Hippocampal formation (tissue), 2 donors: ENCODE results near the gene HTR1E.
A peak's percentile ranks its signal among the peaks of the same experiment; 100 is the strongest.
"Not testable (repeated sequence)": the region's sequence is repeated elsewhere in the genome, so short reads cannot be mapped to it uniquely, and the experiment has no call there.

Experiments used
- DNase-seq, 2 donors: peaks; one replicate each; lab custom pipeline; 2025; lab: John Stamatoyannopoulos, UW

HTR1E gene

GRCh38 chr6:86937219-86938079 lies at the start of gene HTR1E:
TSS of gene HTR1E (plus strand) at chr6:86937528. CDS start at chr6:87015335, 77,807 bp downstream.
- peak; percentile 45 to 49 for DNase-seq

GRCh38 chr6:86888301-86888700 lies 49.0 kb upstream of the HTR1E start:
- no peak for DNase-seq

- not testable (repeated sequence) for DNase-seq
Observed at GRCh38 chr6:86897265-86897664, 40.1 kb upstream of the HTR1E start.

GRCh38 chr6:86913795-86914194 lies 23.5 kb upstream of the HTR1E start:
- no peak for DNase-seq

GRCh38 chr6:86916393-86916792 lies 20.9 kb upstream of the HTR1E start:
- no peak for DNase-seq

- DNase-seq, result not testable (repeated sequence)
Observed at GRCh38 chr6:86927138-86927537, 10.2 kb upstream of the HTR1E start.

- not testable (repeated sequence) for DNase-seq
Observed at GRCh38 chr6:86927859-86928258, 9.5 kb upstream of the HTR1E start.

GRCh38 chr6:86934365-86934764 lies 3.0 kb upstream of the HTR1E start:
- no peak for DNase-seq

GRCh38 chr6:86936834-86937218 lies 502 bp upstream of the HTR1E start:
- no peak for DNase-seq

GRCh38 chr6:86938814-86939213 lies 1.5 kb downstream of the HTR1E start:
- DNase-seq, result no peak

GRCh38 chr6:86941461-86941860 lies 4.1 kb downstream of the HTR1E start:
- DNase-seq, result no peak

GRCh38 chr6:86942769-86943516 lies 5.6 kb downstream of the HTR1E start:
- DNase-seq, result no peak

- no peak for DNase-seq
Observed at GRCh38 chr6:86943819-86944407, 6.6 kb downstream of the HTR1E start.

- DNase-seq, result peak in 1 of 2 donors; percentile 14
Observed at GRCh38 chr6:86949771-86950170, 12.4 kb downstream of the HTR1E start.

- no peak for DNase-seq
Observed at GRCh38 chr6:86952991-86953390, 15.7 kb downstream of the HTR1E start.

- no peak for DNase-seq
Observed at GRCh38 chr6:86959656-86960055, 22.3 kb downstream of the HTR1E start.

GRCh38 chr6:86961455-86962200 lies 24.3 kb downstream of the HTR1E start:
- no peak for DNase-seq

GRCh38 chr6:86963352-86963751 lies 26.0 kb downstream of the HTR1E start:
- no peak for DNase-seq

GRCh38 chr6:86964029-86964579 lies 26.8 kb downstream of the HTR1E start:
- no peak for DNase-seq

GRCh38 chr6:86966271-86966670 lies 28.9 kb downstream of the HTR1E start:
- DNase-seq, result no peak

GRCh38 chr6:86969573-86969972 lies 32.2 kb downstream of the HTR1E start:
- no peak for DNase-seq

GRCh38 chr6:86973088-86973487 lies 35.8 kb downstream of the HTR1E start:
- DNase-seq, result no peak
